GM21576 (cell line): ENCODE measurements around the gene CEL.
"Not testable (repeated sequence)": the region's sequence is repeated elsewhere in the genome, so short reads cannot be mapped to it uniquely, and the experiment has no call there.

ENCODE experiments used
- ATAC-seq: cut with Tn5 transposase; IDR thresholded peaks from one replicate; pipeline ENCODE4 v1.9.1; 2021; ENCODE audit warnings: mild to moderate bottlenecking, moderate library complexity; ENCODE audit not compliant: unreplicated experiment

The CEL gene

DNA sequence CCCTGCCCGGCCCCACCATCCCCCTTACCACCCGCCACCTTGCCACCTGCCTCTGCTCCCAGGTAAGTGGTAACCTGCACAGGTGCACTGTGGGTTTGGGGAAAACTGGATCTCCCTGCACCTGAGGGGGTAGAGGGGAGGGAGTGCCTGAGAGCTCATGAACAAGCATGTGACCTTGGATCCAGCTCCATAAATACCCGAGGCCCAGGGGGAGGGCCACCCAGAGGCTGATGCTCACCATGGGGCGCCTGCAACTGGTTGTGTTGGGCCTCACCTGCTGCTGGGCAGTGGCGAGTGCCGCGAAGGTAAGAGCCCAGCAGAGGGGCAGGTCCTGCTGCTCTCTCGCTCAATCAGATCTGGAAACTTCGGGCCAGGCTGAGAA, at the start of gene CEL:
TSS of gene CEL (plus strand) at position 218 of the 382 bp plus-strand sequence. CDS start at position 240, 22 bp downstream.
- ATAC-seq, result not testable (repeated sequence)

DNA sequence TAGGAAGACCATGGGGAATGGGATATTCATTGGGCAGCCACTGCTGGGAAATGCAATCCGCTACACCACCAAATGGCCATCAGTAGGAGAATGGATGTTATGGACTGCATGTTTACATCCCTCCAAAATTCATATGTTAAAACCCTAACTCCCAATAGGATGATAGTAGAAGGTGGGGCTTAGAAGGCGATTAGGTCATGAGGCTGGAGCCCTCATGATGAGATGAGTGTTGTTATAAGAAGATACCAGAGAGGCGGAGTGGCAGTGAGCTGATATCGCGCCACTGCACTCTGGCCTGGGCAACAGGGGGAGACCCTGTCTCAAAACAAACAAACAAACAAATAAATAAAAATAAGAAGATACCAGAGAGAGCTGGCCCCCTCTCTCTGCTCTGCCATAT, 47.1 kb upstream of the CEL start:
- no peak for ATAC-seq

- ATAC-seq, result no peak
Measured at GRCh38 chr9:133023117-133023890, 38.5 kb upstream of the CEL start.

DNA sequence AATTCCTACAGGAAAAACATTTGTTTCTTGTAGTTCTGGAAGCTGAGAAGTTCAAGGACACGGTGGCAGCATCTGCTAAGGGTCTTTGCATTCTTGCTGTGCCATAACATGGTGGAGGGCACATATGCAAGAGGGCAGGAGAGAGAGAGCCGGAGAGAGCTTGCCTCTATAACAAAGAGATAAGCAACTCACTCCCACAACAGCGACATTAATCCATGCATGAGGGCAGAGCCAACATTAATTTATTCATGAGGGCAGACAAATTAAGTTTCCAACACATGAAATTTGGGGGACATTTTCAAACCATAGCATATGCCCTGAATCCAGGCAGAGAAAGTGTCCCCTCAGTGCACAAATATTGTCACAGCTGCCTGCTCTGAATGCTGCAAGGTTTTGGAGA, 35.4 kb upstream of the CEL start:
- no peak for ATAC-seq

GRCh38 chr9:133027134-133027533, 34.6 kb upstream of the CEL start:
- no peak for ATAC-seq

GRCh38 chr9:133028221-133028620, 33.6 kb upstream of the CEL start:
- no peak for ATAC-seq

- ATAC-seq, result no peak
Measured at GRCh38 chr9:133029994-133030316, 31.8 kb upstream of the CEL start.

GRCh38 chr9:133030317-133031129, 31.3 kb upstream of the CEL start, which contains the start of gene GTF3C5:
Gene GTF3C5 (plus strand): TSS chr9:133030997. CDS start chr9:133031012, 15 bp downstream.
- ATAC-seq, result peak; percentile 96

- ATAC-seq, result no peak
Measured at GRCh38 chr9:133031130-133031422, 30.7 kb upstream of the CEL start.

GRCh38 chr9:133031496-133031911, 30.3 kb upstream of the CEL start:
- no peak for ATAC-seq

DNA sequence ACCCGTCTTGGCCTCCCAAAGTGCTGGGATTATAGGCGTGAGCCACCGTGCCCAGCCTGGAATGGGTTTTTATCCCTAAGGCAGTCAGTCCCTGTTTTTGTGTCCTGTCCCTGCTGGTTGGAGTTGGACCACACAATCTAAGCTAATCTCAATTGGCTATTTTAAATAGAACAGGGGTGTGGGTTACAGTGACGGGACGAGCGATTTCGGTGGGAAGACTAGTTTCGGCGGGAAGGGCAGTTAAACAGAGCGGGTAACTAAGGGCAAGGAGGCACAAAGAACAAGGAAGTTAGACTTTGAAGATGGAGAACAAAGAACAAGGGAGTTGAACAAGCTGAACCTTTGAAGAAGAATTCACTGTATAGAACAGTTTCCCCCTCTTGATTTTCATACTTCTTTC, 29.6 kb upstream of the CEL start:
- ATAC-seq, result no peak

- ATAC-seq, result no peak
Measured at GRCh38 chr9:133035669-133036068, 26.1 kb upstream of the CEL start.

- ATAC-seq, result no peak
Measured at GRCh38 chr9:133037775-133038515, 23.8 kb upstream of the CEL start.

DNA sequence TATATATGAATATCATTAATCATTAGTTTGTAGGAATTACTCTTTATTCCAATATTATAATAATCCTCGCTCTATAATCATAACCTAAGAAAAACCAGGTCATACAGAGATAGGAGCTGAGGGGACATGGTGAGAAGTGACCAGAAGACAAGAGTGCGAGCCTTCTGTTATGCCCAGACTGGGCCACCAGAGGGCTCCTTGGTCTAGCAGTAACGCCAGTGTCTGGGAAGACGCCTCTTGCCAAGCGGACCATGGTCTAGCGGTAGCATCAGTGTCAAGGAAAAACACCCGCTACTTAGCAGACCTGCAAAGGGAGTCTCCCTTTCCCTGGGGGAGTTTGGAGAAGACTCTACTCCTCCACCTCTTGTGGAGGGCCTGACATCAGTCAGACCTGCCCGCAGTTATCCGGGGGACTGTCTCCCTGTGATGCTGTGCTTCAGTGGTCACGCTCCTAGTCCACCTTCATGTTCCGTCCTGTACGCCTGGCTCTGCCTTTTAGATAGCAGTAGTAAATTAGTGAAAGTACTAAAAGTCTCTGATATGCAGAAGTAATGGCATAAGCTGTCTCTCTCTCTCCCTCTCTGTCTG, 20.8 kb upstream of the CEL start:
- ATAC-seq, result not testable (repeated sequence)

- ATAC-seq, result no peak
Measured at GRCh38 chr9:133041958-133042357, 19.8 kb upstream of the CEL start.

DNA sequence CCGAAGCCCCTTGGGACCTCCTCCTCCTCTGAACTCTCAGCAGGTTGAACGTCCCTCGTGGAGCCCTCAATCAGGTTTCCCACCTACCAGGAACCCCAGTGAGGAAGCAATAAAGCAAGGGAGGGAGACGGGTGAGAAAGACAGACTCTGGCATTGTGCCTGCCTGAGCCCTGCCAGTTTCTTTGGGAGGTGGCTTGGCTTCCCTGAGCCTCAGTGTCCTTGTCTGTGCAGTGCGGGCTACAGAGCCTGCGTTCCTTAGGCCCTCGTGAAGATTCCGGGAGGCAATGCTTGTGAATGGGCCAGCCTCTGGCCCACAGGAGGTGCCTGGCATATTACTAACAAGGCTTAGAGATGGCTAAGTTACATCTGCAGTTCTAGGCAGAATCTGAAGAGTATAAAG, 19.1 kb upstream of the CEL start:
- no peak for ATAC-seq

GRCh38 chr9:133043449-133044035, 18.2 kb upstream of the CEL start:
- no peak for ATAC-seq

DNA sequence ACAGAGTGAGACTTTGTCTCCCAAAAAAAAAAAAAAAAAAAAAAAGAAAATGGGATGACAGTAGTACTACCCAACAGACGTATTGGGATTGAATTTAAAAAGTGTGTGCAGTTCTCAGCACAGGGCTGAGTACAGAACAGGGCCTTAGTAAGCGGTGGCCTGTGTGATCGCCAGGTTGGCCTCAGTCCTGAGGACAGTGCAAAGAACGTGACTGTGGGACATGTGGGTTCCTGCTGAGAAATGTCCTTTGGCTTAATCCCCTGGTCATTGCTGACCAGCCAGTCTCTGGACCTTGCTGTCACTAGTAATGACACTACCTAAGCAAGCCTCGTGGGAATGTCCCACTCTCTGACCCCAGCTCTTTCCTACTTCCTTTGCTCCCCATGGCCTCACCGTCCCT, 17.7 kb upstream of the CEL start:
- no peak for ATAC-seq

- no peak for ATAC-seq
Measured at GRCh38 chr9:133044661-133045060, 17.1 kb upstream of the CEL start.

DNA sequence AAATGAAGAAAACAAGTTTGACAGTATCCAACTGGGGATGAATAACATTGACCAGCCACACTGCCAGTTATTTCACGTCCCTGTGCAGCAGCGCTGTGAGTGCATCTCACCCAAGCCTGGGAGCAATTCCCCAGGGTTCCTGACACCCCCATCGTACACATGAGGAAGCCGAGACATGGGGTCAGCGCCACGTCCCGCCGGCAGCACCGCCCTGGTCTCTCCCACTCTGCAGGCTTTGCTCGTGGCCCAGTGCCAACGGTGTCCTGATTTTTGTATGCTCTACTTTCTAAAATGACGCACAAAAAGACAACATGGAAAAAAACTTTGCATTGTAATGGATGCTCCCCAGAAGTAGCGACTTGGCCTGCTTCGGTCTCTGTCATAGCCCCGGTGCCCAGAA, 16.6 kb upstream of the CEL start:
- ATAC-seq, result no peak
